Activated naive CD4-positive, alpha-beta T cell treated with anti-CD3 and anti-CD28 coated beads, Interleukin-2, amount 10 ng/mL, durations not matched to agents 7 days and 5 days (primary cell): ENCODE data around the gene EZR.

Experiments
- CTCF ChIA-PET: fragments of 350-600 bp; sonication (Branson Sonifier 250); formaldehyde crosslinking; loops from one replicate; lab custom pipeline; 2021; ENCODE audit warnings: antibody characterized with exemption; lab: Charles Lee
- DNase-seq: peaks from one replicate; pipeline ENCODE4 v3.0.0-alpha.2; 2020
- H3K27ac Mint-ChIP-seq: one replicate; pipeline ENCODE4 v1.8.0; 2021; ENCODE audit warnings: mild to moderate bottlenecking, moderate library complexity, mixed read lengths
- H3K27me3 Mint-ChIP-seq: one replicate; pipeline ENCODE4 v1.8.0; 2021; ENCODE audit warnings: mild to moderate bottlenecking, mixed read lengths
- H3K36me3 Mint-ChIP-seq: one replicate; pipeline ENCODE4 v1.8.0; 2021; ENCODE audit warnings: mixed read lengths
- H3K4me1 Mint-ChIP-seq: one replicate; pipeline ENCODE4 v1.8.0; 2021; ENCODE audit warnings: mixed read lengths
- H3K4me3 Mint-ChIP-seq: one replicate; pipeline ENCODE4 v1.8.0; 2021; ENCODE audit warnings: mild to moderate bottlenecking, moderate library complexity, mixed read lengths
- H3K9me3 Mint-ChIP-seq: one replicate; pipeline ENCODE4 v1.8.0; 2021; ENCODE audit warnings: mixed read lengths

EZR gene

GRCh38 chr6:158777510-158777909 is 41.7 kb downstream of the EZR start:
- CTCF ChIA-PET = no interaction called here
- DNase-seq = no peak
- Mint-ChIP-seq H3K9me3 (no peaks in the 10 kb centered on the region), H3K27ac (no peak overlapping the region), H3K36me3 (peaks cover 80% of the 10 kb centered on the region), H3K4me3 (no peak overlapping the region), H3K4me1 (peaks cover 26% of the 10 kb centered on the region), H3K27me3 (no peaks in the 10 kb centered on the region)

- Mint-ChIP-seq H3K9me3 (no peaks in the 10 kb centered on the region), H3K4me1 (peaks cover 34% of the 10 kb centered on the region), H3K4me3 (no peak overlapping the region), H3K27me3 (no peaks in the 10 kb centered on the region), H3K36me3 (peaks cover 78% of the 10 kb centered on the region), H3K27ac (peak overlapping the region; percentile 54)
- DNase-seq = no peak
- CTCF ChIA-PET = no interaction called here
These were observed 42.4 kb downstream of the EZR start for GRCh38 chr6:158776737-158777136.

GRCh38 chr6:158775832-158776231 is 43.3 kb downstream of the EZR start:
- Mint-ChIP-seq H3K4me3 (no peak overlapping the region), H3K9me3 (no peaks in the 10 kb centered on the region), H3K27ac (no peak overlapping the region), H3K36me3 (peaks cover 78% of the 10 kb centered on the region), H3K4me1 (peaks cover 43% of the 10 kb centered on the region), H3K27me3 (no peaks in the 10 kb centered on the region)
- CTCF ChIA-PET = interaction anchor here (1.6 kb wide), 1 partner anchor 72 kb away, joined by 3 read pairs; no protein-coding TSS in a partner anchor
- peak; percentile 10 for DNase-seq

GRCh38 chr6:158774717-158775449 is 44.3 kb downstream of the EZR start:
- H3K9me3 Mint-ChIP-seq = no peaks in the 10 kb centered on the region
- CTCF ChIA-PET = interaction anchor here (1.6 kb wide), 1 partner anchor 71 kb away, joined by 3 read pairs; no protein-coding TSS in a partner anchor
- no peak overlapping the region for H3K4me3 Mint-ChIP-seq
- DNase-seq = no peak
- H3K27me3 Mint-ChIP-seq = no peaks in the 10 kb centered on the region
- H3K27ac Mint-ChIP-seq = no peak overlapping the region
- H3K4me1 Mint-ChIP-seq = peaks cover 46% of the 10 kb centered on the region
- H3K36me3 Mint-ChIP-seq = peaks cover 79% of the 10 kb centered on the region

- CTCF ChIA-PET = interaction anchor here (1.5 kb wide), 1 partner anchor 194 kb away, joined by 3 read pairs; no protein-coding TSS in a partner anchor
- Mint-ChIP-seq H3K27me3 (no peaks in the 10 kb centered on the region), H3K27ac (no peak overlapping the region), H3K36me3 (peaks cover 83% of the 10 kb centered on the region), H3K9me3 (no peaks in the 10 kb centered on the region), H3K4me3 (no peak overlapping the region), H3K4me1 (peaks cover 46% of the 10 kb centered on the region)
- DNase-seq = no peak
These were observed 45.4 kb downstream of the EZR start for GRCh38 chr6:158773581-158774449.

GRCh38 chr6:158772851-158773371 is 46.3 kb downstream of the EZR start:
- DNase-seq = no peak
- H3K36me3 Mint-ChIP-seq = peaks cover 84% of the 10 kb centered on the region
- peaks cover 46% of the 10 kb centered on the region for H3K4me1 Mint-ChIP-seq
- CTCF ChIA-PET = interaction anchor here (1.2 to 1.5 kb wide), 3 partner anchors 54 to 269 kb away, joined by 3 to 5 read pairs (median 3); no protein-coding TSS in a partner anchor
- no peaks in the 10 kb centered on the region for H3K27me3 Mint-ChIP-seq
- H3K9me3 Mint-ChIP-seq = no peaks in the 10 kb centered on the region
- no peak overlapping the region for H3K4me3 Mint-ChIP-seq
- H3K27ac Mint-ChIP-seq = peak overlapping the region; percentile 58

- no peaks in the 10 kb centered on the region for H3K9me3 Mint-ChIP-seq
- peaks cover 83% of the 10 kb centered on the region for H3K36me3 Mint-ChIP-seq
- H3K27ac Mint-ChIP-seq = peak overlapping the region; percentile 81
- peaks cover 46% of the 10 kb centered on the region for H3K4me1 Mint-ChIP-seq
- no peak overlapping the region for H3K4me3 Mint-ChIP-seq
- CTCF ChIA-PET = interaction anchor here (1.2 to 1.8 kb wide), 5 partner anchors 11 to 270 kb away, joined by 3 to 5 read pairs (median 3); no protein-coding TSS in a partner anchor
- peak; percentile 17 for DNase-seq
- no peaks in the 10 kb centered on the region for H3K27me3 Mint-ChIP-seq
These were observed 47.0 kb downstream of the EZR start for GRCh38 chr6:158772172-158772571.

GRCh38 chr6:158771399-158772152 is 47.6 kb downstream of the EZR start:
- Mint-ChIP-seq H3K27me3 (no peaks in the 10 kb centered on the region), H3K4me3 (no peak overlapping the region), H3K4me1 (peaks cover 43% of the 10 kb centered on the region), H3K36me3 (peaks cover 81% of the 10 kb centered on the region), H3K9me3 (no peaks in the 10 kb centered on the region), H3K27ac (peak overlapping the region; percentile 81)
- CTCF ChIA-PET = interaction anchor here (0.6 to 1.8 kb wide), 6 partner anchors 11 to 200 kb away, joined by 3 to 5 read pairs (median 4); no protein-coding TSS in a partner anchor
- DNase-seq = no peak

GRCh38 chr6:158770533-158771330 is 48.4 kb downstream of the EZR start:
- Mint-ChIP-seq H3K36me3 (peaks cover 78% of the 10 kb centered on the region), H3K4me1 (peaks cover 42% of the 10 kb centered on the region), H3K27ac (peak overlapping the region; percentile 81), H3K4me3 (no peak overlapping the region), H3K9me3 (no peaks in the 10 kb centered on the region), H3K27me3 (no peaks in the 10 kb centered on the region)
- CTCF ChIA-PET = interaction anchor here (1.1 to 1.8 kb wide), 4 partner anchors 12 to 201 kb away, joined by 3 to 5 read pairs (median 3); no protein-coding TSS in a partner anchor
- DNase-seq = peak; percentile 18

GRCh38 chr6:158769771-158770432 is 49.3 kb downstream of the EZR start:
- Mint-ChIP-seq H3K4me3 (peak overlapping the region; percentile 4), H3K4me1 (peaks cover 42% of the 10 kb centered on the region), H3K36me3 (peaks cover 78% of the 10 kb centered on the region), H3K27ac (peak overlapping the region; percentile 76), H3K27me3 (no peaks in the 10 kb centered on the region), H3K9me3 (no peaks in the 10 kb centered on the region)
- CTCF ChIA-PET = interaction anchor here (1.5 kb wide), 1 partner anchor 23 kb away, joined by 3 read pairs; no protein-coding TSS in a partner anchor
- DNase-seq = peak; percentile 16

GRCh38 chr6:158769234-158769770 is 49.9 kb downstream of the EZR start:
- Mint-ChIP-seq H3K36me3 (peaks cover 78% of the 10 kb centered on the region), H3K4me1 (peaks cover 38% of the 10 kb centered on the region), H3K4me3 (no peak overlapping the region), H3K27me3 (no peaks in the 10 kb centered on the region), H3K9me3 (no peaks in the 10 kb centered on the region), H3K27ac (peak overlapping the region; percentile 76)
- DNase-seq = peak; percentile 19
- CTCF ChIA-PET = no interaction called here

GRCh38 chr6:158768436-158768835 is 50.7 kb downstream of the EZR start:
- H3K36me3 Mint-ChIP-seq = peaks cover 80% of the 10 kb centered on the region
- no peak for DNase-seq
- H3K27ac Mint-ChIP-seq = no peak overlapping the region
- H3K9me3 Mint-ChIP-seq = no peaks in the 10 kb centered on the region
- no peak overlapping the region for H3K4me3 Mint-ChIP-seq
- no peaks in the 10 kb centered on the region for H3K27me3 Mint-ChIP-seq
- H3K4me1 Mint-ChIP-seq = peaks cover 30% of the 10 kb centered on the region
- CTCF ChIA-PET = interaction anchor here (1.3 to 1.5 kb wide), 2 partner anchors 62 to 202 kb away, joined by 3 to 4 read pairs; no protein-coding TSS in a partner anchor
